GM12801 (cell line): ENCODE data around the gene BMP2K.

Source experiments
- TF ChIP-seq, protein P1 (sequence below): IDR thresholded peaks from one replicate; pipeline ENCODE4 v1.5.1; 2011; ENCODE audit warnings: control low read depth; ENCODE audit not compliant: insufficient read length; ENCODE audit errors: extremely low read depth

The BMP2K gene

GRCh38 chr4:78811034-78811433, 34.9 kb downstream of the BMP2K start:
- TF ChIP-seq, protein P1, sequence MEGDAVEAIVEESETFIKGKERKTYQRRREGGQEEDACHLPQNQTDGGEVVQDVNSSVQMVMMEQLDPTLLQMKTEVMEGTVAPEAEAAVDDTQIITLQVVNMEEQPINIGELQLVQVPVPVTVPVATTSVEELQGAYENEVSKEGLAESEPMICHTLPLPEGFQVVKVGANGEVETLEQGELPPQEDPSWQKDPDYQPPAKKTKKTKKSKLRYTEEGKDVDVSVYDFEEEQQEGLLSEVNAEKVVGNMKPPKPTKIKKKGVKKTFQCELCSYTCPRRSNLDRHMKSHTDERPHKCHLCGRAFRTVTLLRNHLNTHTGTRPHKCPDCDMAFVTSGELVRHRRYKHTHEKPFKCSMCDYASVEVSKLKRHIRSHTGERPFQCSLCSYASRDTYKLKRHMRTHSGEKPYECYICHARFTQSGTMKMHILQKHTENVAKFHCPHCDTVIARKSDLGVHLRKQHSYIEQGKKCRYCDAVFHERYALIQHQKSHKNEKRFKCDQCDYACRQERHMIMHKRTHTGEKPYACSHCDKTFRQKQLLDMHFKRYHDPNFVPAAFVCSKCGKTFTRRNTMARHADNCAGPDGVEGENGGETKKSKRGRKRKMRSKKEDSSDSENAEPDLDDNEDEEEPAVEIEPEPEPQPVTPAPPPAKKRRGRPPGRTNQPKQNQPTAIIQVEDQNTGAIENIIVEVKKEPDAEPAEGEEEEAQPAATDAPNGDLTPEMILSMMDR, result no peak

- TF ChIP-seq, protein P1, result no peak
Measured at GRCh38 chr4:78818530-78819079, 42.5 kb downstream of the BMP2K start.

- TF ChIP-seq, protein P1, result no peak
Measured at GRCh38 chr4:78824001-78824400, 47.9 kb downstream of the BMP2K start.

DNA sequence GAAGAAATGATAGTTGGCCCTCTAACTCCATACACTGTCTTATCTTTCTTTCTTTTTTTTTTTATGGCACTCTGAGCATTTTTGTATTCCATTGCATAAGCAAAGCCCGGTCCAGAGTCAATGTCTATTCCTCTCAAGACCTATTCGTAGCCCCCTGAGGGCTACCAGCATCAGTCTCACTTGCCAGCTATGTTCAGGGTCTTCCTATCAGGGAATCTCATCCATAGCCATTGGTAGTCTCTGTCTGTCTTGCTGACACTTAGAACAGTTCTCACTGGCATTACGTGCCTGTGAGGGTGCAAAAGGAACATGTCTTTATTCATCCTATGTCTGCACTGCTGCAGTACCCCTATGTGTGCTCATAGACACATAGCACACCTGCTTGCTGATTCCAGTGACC, 51.0 kb downstream of the BMP2K start:
- TF ChIP-seq, protein P1, result no peak

- TF ChIP-seq, protein P1, result no peak
Measured at GRCh38 chr4:78829296-78829695, 53.1 kb downstream of the BMP2K start.

DNA sequence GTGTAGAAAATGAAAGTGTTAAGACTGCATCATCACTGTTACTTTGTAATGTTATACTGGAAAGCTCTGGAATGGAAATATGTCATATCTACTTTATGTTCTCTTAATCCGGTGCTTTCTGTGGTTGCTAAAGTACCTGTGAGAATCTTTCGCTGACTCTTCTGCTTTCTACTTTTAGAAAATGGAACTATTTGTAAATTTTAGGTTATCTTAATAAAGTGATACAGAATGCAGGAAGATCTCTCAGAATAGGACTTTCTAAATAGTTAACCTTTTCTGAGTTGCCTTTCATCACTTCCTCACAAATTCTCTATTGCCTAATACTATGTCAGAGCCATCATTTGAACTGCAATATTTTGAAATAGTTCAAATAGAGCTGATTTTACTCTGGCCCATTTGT, 69.3 kb downstream of the BMP2K start:
- TF ChIP-seq, protein P1, result no peak

DNA sequence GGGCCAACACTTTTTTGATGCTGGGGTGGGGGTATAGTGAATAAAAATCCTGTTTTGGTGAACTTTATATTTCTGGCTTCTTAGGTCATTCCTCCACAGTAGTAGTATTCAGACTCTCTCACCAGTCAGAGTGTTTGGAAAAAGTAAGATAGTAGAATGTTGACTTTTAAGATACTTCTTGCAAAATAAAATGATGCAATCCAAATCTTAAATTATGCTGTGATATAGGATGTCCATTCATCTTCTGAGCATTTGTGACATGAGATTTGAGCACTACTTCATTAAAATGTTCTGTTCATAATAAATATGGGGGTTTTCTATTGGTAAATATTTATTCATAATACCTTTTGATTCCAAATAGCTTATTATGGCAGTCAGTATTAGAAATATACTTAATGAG, 70.1 kb downstream of the BMP2K start:
- TF ChIP-seq, protein P1, result no peak

DNA sequence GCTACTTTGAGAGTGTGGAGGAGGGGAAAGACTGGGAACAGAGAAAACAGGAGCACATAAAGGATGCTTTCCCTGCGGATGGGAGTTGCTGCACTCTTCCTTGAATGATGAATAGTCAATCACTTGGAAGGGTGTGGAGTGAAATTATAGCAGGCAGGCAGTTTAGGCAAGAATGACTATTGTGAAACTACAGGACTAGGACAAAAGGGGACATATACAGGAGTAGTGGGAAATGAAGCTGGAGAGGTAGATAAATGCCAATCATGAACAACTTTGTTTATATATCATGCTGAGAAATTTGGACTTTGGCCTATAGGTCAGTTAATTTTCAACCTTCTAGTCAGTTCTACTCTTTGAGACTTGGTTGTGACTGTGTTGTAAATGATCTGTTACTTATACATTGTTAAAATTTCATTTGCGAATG, 86.2 kb downstream of the BMP2K start:
- TF ChIP-seq, protein P1, result no peak
